ENCODE data around the gene ANAPC13.

DNA sequence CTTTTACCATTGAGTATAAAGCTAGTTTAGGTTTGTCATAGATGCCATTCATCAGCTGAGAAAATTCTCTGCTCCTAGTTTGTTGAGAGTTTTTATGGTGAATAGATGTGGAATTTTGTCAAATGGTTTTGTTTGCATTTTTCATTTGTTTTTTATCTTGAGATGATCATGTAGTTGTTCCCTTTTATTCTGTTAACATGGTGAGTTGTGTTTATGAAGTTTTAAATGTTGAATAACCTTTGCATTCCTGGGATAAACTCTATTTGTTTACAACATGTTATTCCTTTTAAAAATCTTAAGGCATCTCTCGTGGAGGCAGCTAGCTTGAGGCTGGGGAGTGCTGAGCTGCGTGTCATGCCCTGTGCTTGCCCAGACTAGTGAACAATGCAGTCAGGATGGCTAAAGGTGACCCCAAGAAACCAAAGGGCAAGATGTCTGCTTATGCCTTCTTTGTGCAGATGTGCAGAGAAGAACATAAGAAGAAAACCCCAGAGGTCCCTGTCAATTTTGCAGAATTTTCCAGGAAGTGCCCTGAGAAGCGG lies 48.5 kb downstream of the ANAPC13 start:
- TF ChIP-seq, protein P1, sequence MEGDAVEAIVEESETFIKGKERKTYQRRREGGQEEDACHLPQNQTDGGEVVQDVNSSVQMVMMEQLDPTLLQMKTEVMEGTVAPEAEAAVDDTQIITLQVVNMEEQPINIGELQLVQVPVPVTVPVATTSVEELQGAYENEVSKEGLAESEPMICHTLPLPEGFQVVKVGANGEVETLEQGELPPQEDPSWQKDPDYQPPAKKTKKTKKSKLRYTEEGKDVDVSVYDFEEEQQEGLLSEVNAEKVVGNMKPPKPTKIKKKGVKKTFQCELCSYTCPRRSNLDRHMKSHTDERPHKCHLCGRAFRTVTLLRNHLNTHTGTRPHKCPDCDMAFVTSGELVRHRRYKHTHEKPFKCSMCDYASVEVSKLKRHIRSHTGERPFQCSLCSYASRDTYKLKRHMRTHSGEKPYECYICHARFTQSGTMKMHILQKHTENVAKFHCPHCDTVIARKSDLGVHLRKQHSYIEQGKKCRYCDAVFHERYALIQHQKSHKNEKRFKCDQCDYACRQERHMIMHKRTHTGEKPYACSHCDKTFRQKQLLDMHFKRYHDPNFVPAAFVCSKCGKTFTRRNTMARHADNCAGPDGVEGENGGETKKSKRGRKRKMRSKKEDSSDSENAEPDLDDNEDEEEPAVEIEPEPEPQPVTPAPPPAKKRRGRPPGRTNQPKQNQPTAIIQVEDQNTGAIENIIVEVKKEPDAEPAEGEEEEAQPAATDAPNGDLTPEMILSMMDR (conservative IDR thresholded peaks at IDR 0.05; ENCODE audit: low read length): no peak
- TF ChIP-seq EZH2phosphoT487 (IDR thresholded peaks at IDR 0.05; ENCODE audit: borderline replicate concordance, low read depth, low read length): no peak
